B cell (primary cell): ENCODE measurements around the gene DPCD. TPM values are rescaled to one million over a fixed set of nuclear protein-coding genes. Genes with fewer than 3 reads are reported as not detected.

ENCODE experiments used
- ATAC-seq: fragments of 200-7000 bp; cut with Tn5 transposase; one replicate; pipeline ENCODE4 v1.10.0; 2021; ENCODE audit warnings: low read depth, mild to moderate bottlenecking, moderate number of reproducible peaks, moderate library complexity
- CTCF ChIA-PET: fragments of 350-600 bp; sonication (Branson Sonifier 250); formaldehyde crosslinking; loops from one replicate; lab custom pipeline; 2021; ENCODE audit warnings: antibody characterized with exemption, inconsistent platforms; lab: Charles Lee
- POLR2A ChIA-PET: fragments of 350-600 bp; sonication (Branson Sonifier 250); formaldehyde crosslinking; loops from one replicate; lab custom pipeline; 2021; ENCODE audit warnings: antibody characterized with exemption; lab: Charles Lee
- DNase-seq: peaks from one replicate; pipeline ENCODE4 v3.0.0; 2013
- H2AFZ ChIP-seq: 2 replicates; pipeline ENCODE4 v1.6.1; 2012; ENCODE audit warnings: mild to moderate bottlenecking, low read depth, low read length; ENCODE audit not compliant: insufficient read depth, poor library complexity, severe bottlenecking
- H3K27ac ChIP-seq, 2 donors: 1 replicate in 1 of 2; 2 replicates in 1 of 2; pipeline ENCODE4 v1.5.1; 2012 to 2013; ENCODE audit warnings: low read length in 2 of 2, mild to moderate bottlenecking in 2 of 2, moderate library complexity in 1 of 2
- H3K27me3 ChIP-seq, 4 experiments: fragments of 200-600 bp in 1 of 4; sonication (generic) in 1 of 4; replicated peaks in 1 of 4; 1 replicate in 2 of 4; 2 replicates in 2 of 4; pipeline versions ENCODE4 v1.6.1 to v1.7.0; 2013 to 2016; ENCODE audit warnings: low read length in 3 of 4, mild to moderate bottlenecking in 2 of 4, mixed read lengths in 1 of 4, moderate library complexity in 1 of 4; ENCODE audit not compliant: insufficient read depth in 4 of 4, control insufficient read depth in 3 of 4; ENCODE audit errors: control extremely low read depth in 1 of 4
- H3K36me3 ChIP-seq, 2 experiments: replicated peaks in 1 of 2; 1 replicate in 1 of 2; 2 replicates in 1 of 2; pipeline versions ENCODE4 v1.6.1 to v1.7.1; 2013; ENCODE audit warnings: low read length in 1 of 2; ENCODE audit not compliant: insufficient read depth in 2 of 2, control insufficient read depth in 1 of 2; ENCODE audit errors: control extremely low read depth in 1 of 2, extremely low read depth in 1 of 2
- H3K4me1 ChIP-seq, 2 donors: fragments of 200-600 bp in 1 of 2; sonication (generic) in 1 of 2; 1 replicate in 1 of 2; 2 replicates in 1 of 2; pipeline versions ENCODE4 v1.5.1 to v1.6.1; 2013 to 2017; ENCODE audit warnings: low read length in 2 of 2; ENCODE audit not compliant: control insufficient read depth in 2 of 2, insufficient read depth in 2 of 2
- H3K4me2 ChIP-seq: replicated peaks from 2 replicates; pipeline ENCODE3; 2012; ENCODE audit warnings: mild to moderate bottlenecking, low read depth, low read length; ENCODE audit not compliant: poor library complexity, severe bottlenecking
- H3K4me3 ChIP-seq, 5 experiments: fragments of 200-600 bp in 1 of 5; sonication (generic) in 1 of 5; 1 replicate in 3 of 5; 2 replicates in 2 of 5; pipeline versions ENCODE4 v1.5.1 to v1.7.0; 2011 to 2016; ENCODE audit warnings: low read length in 4 of 5, mild to moderate bottlenecking in 4 of 5, low read depth in 2 of 5, control low read depth in 1 of 5, moderate library complexity in 1 of 5; ENCODE audit not compliant: insufficient read depth in 1 of 5; ENCODE audit errors: control extremely low read depth in 1 of 5, extremely low read depth in 1 of 5
- H3K79me2 ChIP-seq: fragments of 200-600 bp; sonication (generic); one replicate; pipeline ENCODE4 v1.6.0; 2016; ENCODE audit warnings: low read length; ENCODE audit not compliant: control insufficient read depth, insufficient read depth
- H3K9ac ChIP-seq: fragments of 200-600 bp; sonication (generic); 2 replicates; pipeline ENCODE4 v1.6.1; 2017; ENCODE audit warnings: mild to moderate bottlenecking, low read length, moderate library complexity
- H3K9me3 ChIP-seq, 3 donors: one replicate each; pipeline versions ENCODE4 v1.6.1 to v1.7.1; 2013; ENCODE audit warnings: low read length in 2 of 3; ENCODE audit not compliant: control insufficient read depth in 2 of 3, insufficient read depth in 1 of 3; ENCODE audit errors: control extremely low read depth in 1 of 3
- H4K20me1 ChIP-seq: 2 replicates; pipeline ENCODE4 v1.6.0; 2012; ENCODE audit warnings: mild to moderate bottlenecking, low read length; ENCODE audit not compliant: insufficient read depth, control insufficient read depth, poor library complexity, severe bottlenecking
- H3K27ac Mint-ChIP-seq: one replicate; pipeline ENCODE4 v1.8.0; 2021; ENCODE audit warnings: mixed read lengths
- H3K27me3 Mint-ChIP-seq: one replicate; pipeline ENCODE4 v1.8.0; 2021; ENCODE audit warnings: mixed read lengths
- H3K4me1 Mint-ChIP-seq: one replicate; pipeline ENCODE4 v1.8.0; 2021; ENCODE audit warnings: mixed read lengths
- H3K4me3 Mint-ChIP-seq: one replicate; pipeline ENCODE4 v1.8.0; 2021; ENCODE audit warnings: mixed read lengths
- H3K9me3 Mint-ChIP-seq: one replicate; pipeline ENCODE4 v1.8.0; 2022; ENCODE audit warnings: mixed read lengths; ENCODE audit not compliant: insufficient read depth
- CTCF ChIP-seq: fragments of 200-600 bp; IDR thresholded peaks from one replicate; pipeline ENCODE4 v1.8.0; 2022; ENCODE audit warnings: antibody characterized with exemption, mild to moderate bottlenecking
- EZH2 ChIP-seq: IDR thresholded peaks from 2 replicates; pipeline ENCODE4 v1.6.1; 2012; ENCODE audit warnings: borderline replicate concordance, low read depth, mild to moderate bottlenecking, moderate library complexity, low read length; ENCODE audit not compliant: insufficient read depth, poor library complexity, severe bottlenecking
- WGBS: methylation state at CpG from one replicate; pipeline ENCODE4 v1.1.5; 2013; ENCODE audit warnings: missing lambda C conversion rate; ENCODE audit not compliant: insufficient coverage; 5-methylcytosine and 5-hydroxymethylcytosine counted together
- intact Hi-C: fragments of 100-400 bp; cut with micrococcal nuclease; formaldehyde crosslinking; loops from one replicate; pipeline ENCODE4 v1.10.0; 2022
- polyA plus RNA-seq: library from polyadenylated mRNA; depleted of rRNA; stranded (reverse); fragments of >200 nt; gene quantifications from 2 replicates; pipeline ENCODE4 v1.2.3, GENCODE V29; 2012
- total RNA-seq, 2 donors: library from RNA; stranded (reverse); fragments of 120-200 nt in 1 of 2; gene quantifications; 1 replicate in 1 of 2; 2 replicates in 1 of 2; pipeline versions ENCODE4 v1.2.3 to v1.2.4, GENCODE V29; 2013 to 2022

The DPCD gene
- total and polyA plus RNA-seq, 2 donors (not counting 1 experiment from before 2014, with no cell fraction given): 0.88 to 2.2 TPM

DNA sequence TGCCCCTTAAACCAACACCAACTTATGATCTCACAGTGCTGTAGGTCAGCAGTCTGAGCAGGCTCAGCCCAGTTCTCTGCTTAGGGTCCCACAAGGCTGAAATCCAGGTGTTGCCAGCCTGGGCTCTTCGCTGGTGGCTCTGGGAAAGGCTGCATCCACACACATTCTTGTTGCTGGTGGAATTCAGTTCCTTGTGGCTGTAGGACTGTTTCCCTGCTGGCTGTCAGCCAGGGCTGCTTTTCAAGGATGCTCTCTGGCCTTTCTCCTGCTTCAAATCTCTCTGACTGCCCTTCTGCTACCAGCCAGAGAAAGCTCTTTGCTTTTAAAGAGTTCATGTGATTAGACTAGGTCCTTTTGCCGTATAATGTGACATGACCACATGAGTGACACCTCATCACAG lies 15.3 kb upstream of the DPCD start:
- Histone ChIP-seq H3K9me3 (peaks cover 0 to 17% (median 0%) of the 10 kb centered on the region in 3 donors), H3K4me2 (no peak overlapping the region), H4K20me1 (no peaks in the 10 kb centered on the region), H3K27me3 (peaks cover 0 to 22% (median 18%) of the 10 kb centered on the region in 4 experiments), H3K27ac (no peak overlapping the region), H3K9ac (no peak overlapping the region), H3K4me3 (no peak overlapping the region), H2AFZ (no peak overlapping the region), H3K79me2 (no peaks in the 10 kb centered on the region), H3K36me3 (no peaks in the 10 kb centered on the region), H3K4me1 (peaks cover 15 to 18% of the 10 kb centered on the region in 2 donors)
- DNase-seq (no peak), ATAC-seq (no peak)
- Mint-ChIP-seq H3K27ac (peak overlapping the region; percentile 20), H3K4me3 (no peak overlapping the region), H3K4me1 (peaks cover 10% of the 10 kb centered on the region), H3K27me3 (peaks cover 19% of the 10 kb centered on the region), H3K9me3 (no peaks in the 10 kb centered on the region)
- no peak for TF ChIP-seq CTCF
- TF ChIP-seq EZH2: no peak
- intact Hi-C loops: loop anchor here (5.0 kb wide), 1 partner anchor 475 kb away; no protein-coding TSS in a partner anchor
- 92% methylated on average over 2 of the region's 2 CpGs for WGBS
- POLR2A ChIA-PET: interaction anchor here (0.6 kb wide), 1 partner anchor 64 kb away, joined by 4 read pairs; no protein-coding TSS in a partner anchor
- CTCF ChIA-PET: interaction anchor here (1.0 to 5.2 kb wide), 4 partner anchors 15 to 359 kb away, joined by 3 to 47 read pairs (median 4); partner anchors contain the start of gene POLL
